Measurements from ENCODE around the gene CLIP1.
A peak's percentile ranks its signal among the peaks of the same experiment; 100 is the strongest.
"Not testable (repeated sequence)": the region's sequence is repeated elsewhere in the genome, so short reads cannot be mapped to it uniquely, and the experiment has no call there.

The CLIP1 gene

DNA sequence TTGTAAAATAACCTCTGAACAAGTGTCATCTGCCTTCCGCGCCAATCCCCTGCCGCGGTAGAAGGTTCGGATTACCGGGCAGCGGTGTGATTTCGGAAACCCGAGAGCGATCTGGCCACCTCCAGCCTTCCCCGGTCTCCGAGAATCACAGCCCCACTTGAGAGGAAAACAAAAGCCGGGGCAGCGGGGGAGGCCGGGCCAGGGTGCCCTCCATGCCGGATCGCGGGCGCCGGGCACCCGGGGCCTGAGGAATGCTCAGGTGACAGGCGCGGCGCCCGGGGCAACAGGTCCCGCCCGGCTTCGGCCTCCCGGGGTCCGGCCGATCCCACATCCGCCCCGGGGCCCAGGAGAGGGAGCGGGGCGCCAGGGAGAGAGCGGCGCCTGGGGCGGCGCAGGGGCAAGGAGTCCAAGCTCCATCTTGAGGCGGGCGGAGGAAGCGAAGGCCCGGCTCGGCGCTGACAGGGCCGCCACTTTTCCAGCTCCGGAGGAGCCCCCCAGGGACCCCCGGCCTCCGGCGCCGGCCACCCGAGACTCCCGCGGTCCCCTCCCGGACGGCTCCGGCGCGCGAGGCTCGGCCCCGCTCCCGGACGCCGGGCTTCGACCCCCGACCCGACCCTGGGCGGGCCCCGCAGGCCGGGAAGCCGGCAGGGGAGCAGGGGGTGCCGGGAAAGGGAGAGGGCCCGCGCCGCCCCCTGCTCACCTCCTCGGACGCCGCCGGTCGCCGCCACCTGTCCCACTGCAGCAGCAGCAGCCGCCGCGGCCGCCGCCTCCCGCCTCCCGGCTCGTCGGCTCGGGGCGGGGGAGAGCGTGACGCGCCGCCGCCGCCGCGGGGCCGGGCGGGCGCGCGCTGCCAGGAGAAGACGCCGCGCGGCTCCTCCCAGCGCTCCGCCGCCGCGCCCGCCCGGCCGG lies at the start of gene CLIP1:
Gene CLIP1 (minus strand): TSS at position 849 of the 909 bp plus-strand sequence. CDS start 42,217 bp downstream, outside the sequence.
- DNase-seq, result peak; percentile 38

DNA sequence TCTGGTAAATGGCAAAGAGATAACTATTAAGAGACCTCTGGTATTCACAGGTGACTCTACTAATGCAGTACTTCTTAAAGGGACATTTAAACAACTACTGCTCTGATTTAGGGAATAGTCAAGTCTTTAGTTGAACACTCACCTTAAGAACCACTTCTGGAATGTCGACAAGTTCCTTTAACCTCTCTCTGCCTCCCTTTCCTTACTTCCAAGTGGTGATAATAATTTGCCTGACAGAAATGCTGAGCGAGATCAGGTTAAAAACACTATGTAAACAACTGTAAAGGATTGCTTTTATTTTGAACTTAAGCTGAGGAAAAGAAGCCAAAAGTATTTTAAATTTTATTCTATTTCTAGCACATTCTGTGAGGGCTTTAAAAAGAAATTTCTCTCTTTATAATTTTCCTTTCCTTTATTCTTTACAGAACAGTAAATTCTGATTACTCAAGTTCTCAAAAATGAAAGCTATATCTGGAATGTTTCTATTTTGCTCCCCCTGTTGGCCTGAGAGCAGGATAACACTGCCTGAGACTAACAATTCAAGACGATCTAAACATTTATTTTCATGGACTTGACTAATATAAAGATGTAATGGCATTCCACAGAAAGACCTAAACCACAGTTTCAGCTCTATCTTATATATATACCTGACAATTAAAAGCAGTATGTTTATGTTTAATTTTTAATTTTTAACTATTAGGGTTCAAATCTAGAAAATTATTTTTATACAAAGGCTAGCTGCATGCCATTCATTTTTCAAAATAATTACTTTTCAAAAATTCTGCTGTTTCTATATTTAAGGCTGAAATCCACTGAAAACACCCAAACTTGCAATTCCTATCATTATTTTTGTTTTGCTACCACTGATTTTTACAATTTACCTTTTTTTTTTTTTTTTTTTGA lies 49.1 kb upstream of the CLIP1 start:
- DNase-seq, result peak; percentile 13

DNA sequence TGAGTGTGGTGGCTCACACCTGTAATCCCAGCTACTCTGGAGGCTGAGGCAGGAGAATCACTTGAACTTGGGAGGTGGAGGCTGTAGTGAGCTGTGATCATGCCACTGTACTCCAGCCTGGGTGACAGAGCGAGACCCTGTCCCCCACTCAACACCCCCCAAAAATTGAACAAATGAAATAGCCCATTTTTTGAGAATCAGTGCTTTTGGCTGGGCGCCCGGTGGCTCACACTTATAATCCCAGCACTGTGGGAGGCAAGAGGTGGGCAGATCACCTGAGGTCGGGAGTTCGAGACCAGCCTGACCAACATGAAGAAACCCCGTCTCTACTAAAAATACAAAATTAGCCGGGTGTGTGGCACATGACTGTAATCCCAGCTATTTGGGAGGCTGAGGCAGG lies 48.1 kb upstream of the CLIP1 start:
- not testable (repeated sequence) for DNase-seq

DNA sequence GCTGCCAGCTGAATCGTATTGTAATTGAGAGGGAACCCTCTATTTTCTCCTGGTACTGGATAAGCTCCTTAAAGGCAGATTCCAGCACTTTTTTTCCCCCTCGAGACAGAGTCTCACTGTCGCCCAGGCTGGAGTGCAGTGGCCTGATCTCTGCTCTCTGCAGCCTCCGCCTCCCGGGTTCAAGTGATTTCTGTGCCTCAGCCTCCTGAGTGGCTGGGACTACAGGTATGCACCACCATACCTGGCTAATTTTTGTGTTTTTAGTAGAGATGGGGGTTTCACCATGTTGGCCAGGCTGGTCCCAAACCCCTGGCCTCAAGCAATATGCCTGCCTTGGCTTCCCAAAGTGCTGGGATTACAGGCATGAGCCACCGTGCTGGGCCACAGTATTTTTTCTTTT lies 47.4 kb upstream of the CLIP1 start:
- DNase-seq, result not testable (repeated sequence)

DNA sequence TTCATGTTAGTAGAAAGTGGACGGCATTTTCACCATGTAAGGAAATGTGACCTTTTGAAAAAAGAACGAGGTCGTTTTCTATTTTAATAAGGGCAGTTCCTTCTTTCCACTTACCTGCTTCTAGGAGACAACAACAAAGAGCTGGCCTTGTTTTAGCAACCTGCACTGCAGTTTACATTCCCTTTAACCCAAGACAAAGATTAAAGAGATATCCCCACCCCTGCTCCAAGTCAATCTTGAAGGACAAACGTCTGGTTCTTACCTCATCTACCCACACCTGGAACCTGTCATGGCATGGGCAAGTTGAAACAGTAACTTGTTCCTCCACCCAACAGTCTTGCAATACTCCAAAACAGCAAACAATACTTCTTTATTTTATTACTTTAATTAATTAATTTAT lies 45.5 kb upstream of the CLIP1 start:
- no peak for DNase-seq

DNA sequence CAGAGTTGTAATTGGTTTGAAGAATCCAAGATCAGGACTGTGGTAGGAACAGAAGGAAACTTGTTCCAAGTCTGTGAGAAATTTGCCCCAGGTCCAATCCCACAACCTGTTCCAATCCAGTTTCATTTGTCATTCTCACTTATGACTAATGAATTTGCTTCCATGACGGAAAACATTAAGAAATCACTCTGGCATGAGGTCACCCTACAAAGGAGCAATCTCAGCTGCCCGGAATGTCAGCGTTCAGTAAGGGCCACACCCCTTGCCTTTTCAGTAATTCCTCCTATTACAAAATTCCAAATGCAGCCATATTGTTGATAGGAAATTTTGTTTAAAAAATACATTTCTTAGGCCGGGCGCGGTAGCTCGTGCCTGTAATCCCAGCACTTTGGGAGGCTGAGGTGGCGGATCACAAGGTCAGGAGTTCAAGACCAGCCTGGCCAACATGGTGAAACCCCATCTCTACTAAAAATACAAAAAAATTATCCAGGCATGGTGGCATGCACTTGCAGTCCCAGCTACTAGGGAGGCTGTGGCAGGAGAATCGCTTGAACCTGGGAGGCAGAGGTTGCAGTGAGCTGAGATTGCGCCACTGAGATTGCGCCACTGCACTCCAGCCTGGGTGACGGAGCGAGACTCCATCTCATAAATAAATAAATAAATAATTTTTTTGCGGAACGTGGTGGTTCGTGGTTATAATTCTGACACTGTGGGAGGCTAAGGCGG lies 42.0 kb upstream of the CLIP1 start:
- not testable (repeated sequence) for DNase-seq

DNA sequence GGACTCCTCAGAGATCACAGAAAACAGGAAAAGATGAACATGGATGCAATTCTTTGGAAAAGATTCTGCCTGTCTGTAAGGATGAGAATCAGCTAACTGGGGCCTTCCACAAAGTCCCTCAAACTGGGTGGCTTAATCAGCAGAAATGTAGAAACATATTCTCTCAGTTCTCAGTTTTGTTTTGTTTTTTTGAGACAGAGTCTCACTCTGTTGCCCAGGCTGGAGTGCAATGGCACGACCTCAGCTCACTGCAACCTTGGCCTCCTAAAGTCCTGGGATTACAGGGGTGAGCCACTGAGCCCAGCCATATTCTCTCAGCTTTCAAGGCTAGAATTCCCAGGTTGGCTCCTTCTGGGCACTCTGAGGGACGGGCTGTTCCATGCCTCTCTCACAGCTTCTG lies 38.2 kb upstream of the CLIP1 start:
- no peak for DNase-seq

DNA sequence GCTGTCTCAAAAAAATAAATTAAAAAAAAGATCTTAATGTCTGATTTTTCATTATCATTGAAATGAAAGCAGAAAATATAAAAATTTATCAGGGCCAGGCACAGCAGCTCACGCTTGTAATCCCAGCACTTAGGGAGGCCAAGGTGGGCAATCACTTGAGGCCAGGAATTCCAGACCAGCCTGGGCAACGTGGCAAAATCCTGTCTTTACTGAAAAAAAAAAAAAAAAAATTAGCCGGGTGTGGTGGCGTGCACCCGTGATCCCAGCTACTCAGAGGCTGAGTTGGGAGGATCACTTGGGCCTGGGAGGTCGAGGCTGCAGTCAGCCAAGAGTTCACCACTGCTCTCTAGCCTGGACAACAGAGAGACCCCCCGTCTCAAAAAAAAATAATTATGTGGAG lies 37.6 kb upstream of the CLIP1 start:
- no peak for DNase-seq

DNA sequence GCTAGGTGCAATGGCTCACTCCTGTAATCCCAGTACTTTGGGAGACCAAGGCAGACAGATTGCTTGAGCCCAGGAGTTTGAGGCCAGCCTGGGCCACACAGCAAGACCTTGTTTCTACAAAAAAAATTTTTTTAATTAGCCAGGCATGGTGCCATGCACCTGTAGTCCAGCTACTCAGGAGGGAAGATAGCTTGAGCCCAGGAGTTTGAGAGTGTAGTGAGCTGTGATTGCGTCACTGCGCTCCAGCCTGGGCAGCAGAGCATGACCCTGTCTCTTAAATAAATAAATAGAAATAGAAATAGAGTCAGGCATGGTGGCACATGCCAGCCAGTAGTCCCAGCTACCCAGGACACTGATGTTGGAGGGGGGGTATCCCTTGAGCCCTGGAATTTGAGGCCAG lies 36.7 kb upstream of the CLIP1 start:
- DNase-seq, result no peak

DNA sequence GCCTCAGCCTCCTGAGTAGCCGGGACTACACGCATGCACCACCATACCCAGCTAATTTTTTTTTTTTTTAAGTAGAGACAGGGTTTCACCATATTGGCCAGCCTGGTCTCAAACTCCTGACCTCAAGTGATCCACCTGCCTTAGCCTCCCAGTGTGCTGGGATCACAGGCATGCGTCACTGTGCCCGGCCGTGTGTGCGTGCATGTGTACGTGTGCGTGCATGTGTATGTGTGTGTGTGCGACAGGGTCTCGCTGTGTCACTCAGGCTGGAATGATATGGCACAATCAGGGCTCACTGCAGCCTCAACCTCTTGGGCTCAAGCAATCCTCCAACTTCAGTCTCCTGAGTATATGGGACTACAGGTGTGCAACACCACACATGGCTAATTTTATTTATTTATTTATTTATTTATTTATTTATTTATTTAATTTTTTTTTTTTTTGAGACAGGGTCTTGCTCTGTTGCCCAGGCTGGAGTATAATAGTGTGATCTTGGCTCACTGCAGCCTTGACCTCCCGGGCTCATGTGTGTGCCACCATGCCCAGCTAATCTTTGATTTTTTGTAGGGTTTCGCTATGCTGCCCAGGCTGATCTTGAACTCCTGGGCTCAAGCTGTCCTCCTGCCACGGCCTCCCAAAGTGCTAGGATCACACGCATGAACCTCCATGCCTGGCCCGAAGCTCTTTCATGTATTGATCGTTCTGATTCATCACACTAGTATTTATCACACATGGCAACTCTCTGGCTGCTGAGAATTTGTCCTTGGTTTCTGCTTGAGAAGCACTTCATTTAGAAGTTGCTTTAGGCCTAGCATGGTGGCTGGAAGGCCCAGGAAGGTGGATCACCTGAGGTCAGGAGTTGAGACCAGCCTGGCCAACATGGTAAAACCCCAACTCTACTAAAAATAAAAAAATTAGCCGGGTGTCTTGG lies 35.9 kb upstream of the CLIP1 start:
- no peak for DNase-seq

DNA sequence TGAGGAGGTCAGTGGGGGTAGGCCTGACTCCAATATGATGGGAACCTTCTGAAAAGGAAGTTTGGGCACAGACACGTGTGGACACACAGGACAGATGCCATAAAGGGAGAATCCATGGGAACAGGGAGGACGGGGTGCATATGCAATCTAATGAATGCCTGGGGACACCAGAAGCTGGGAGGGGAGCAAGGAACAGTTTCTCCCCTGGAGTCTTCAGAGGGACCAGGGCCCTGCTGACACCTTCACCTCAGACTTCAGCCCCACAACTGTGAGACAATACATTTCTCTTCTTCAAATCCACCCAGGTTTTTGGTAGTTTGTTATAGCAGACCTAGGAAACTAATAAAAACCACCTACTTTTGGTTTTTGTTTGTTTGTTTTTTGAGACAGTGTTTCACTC lies 35.2 kb upstream of the CLIP1 start:
- no peak for DNase-seq

DNA sequence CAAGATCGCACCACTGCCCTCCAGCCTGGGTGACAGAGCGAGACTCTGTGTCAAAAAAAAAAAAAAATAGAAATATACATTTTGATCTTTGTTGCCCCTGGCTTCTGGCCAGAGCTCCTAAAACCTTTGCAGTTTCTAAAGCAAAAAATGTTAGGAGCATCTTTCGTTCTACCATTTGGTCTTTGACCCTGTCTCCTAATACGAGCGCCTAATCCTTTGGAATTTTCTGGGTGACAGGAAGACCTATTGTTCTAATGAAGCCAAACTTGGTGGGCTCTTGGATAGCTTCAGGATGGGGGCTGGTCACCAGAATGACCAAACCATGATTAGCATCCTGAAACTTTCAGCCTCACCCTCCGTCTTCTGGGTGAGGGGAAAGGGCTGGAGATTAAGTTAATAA lies 32.3 kb upstream of the CLIP1 start:
- DNase-seq, result no peak

DNA sequence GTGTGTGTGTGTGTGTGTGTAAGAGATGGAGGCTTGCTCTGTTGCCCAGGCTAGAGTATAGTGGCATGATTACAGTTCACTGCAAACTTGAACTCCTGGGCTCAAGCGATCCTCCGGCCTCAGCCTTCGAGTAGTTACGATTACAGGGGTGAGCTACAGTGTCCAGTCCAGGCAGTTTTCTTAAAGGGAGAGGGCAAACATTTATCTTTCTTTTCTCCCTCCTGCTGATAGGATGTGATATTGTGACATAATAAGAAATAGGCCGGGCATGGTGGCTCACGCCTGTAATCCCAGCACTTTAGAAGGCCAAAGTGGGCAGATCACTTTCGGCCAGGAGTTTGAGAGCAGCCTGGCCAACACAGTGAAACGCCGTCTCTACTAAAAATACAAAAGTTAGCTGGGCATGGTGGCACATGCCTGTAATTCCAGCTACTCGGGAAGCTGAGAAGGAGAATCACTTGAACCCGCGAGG lies 31.8 kb upstream of the CLIP1 start:
- DNase-seq, result no peak

DNA sequence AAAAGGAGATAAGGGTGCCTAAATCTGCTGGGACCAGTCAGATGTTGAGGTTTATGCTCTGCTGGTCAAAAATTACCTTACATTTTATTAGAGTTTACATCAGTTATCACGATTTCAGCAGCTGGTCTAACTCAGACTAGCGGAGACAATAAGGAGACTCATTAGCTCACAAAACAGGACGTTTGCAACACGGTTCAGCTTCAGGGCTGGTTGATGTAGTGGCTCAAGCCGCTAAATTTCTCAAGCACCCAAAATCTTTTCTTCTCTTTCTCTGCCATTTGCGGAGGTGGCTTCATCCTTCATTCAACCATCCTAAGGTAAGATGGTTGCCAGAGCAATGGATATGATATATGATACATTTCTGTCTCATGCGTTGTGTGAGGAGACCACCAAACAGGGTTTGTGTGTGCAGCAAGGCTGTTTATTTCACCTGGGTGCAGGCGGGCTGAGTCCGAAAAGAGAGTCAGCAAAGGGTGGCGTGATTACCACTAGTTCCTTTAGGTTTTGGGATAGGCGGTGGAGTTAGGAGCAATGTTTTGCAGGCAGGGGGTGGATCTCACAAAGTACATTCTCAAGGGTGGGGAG lies 30.3 kb upstream of the CLIP1 start:
- no peak for DNase-seq

DNA sequence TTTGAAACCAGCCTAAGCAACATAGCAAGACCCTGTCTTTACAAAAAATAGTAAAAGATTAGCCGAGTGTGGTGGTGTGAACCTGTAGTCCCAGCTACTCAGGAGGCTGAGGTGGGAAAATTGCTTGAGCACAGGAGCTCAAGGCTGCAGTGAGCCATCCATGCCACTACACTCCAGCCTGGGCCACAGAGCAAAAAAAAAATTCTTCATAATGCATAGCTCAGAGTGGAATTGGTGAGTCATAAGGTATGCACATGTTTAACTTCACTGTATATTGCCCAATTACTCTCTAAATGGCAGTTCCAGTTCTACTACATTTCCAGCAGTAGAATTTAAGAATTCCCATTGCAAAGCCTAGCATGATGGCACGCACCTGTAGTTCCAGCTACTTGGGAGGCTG lies 26.8 kb upstream of the CLIP1 start:
- DNase-seq, result no peak

DNA sequence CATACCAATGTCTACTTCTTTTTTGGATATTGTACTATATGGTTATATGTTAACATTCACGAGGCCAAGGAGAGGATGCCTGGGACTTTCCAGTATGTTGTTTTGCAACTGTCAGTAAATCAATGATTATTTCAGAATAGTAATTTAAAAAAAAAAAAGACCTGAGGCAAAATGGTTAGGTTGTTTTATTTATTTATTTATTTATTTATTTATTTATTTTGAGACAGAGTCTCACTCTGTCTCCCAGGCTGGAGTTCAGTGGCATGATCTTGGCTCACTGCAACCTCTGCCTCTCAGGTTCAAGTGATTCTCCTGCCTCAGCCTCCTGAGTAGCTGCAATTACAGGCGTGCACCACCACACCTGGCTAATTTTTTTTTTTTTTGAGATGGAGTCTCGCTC lies 25.4 kb upstream of the CLIP1 start:
- DNase-seq, result not testable (repeated sequence)

DNA sequence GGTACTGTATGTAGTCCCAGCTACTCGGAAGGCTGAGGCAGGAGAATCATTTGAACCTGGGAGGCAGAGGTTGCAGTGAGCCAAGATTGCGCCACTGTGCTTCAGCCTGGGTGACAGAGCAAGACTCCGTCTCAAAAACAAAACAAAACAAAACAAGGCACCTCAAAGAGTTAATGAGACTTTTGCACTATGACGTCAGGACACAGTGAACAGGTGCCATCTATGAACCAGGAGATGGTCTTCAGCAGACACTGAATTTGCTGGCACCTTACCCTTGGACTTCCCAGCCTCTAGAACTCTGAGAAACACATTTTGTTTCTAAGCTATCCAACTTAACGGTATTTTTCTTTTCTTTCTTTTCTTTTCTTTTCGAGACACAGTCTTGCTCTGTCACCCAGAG lies 23.9 kb upstream of the CLIP1 start:
- DNase-seq, result not testable (repeated sequence)

DNA sequence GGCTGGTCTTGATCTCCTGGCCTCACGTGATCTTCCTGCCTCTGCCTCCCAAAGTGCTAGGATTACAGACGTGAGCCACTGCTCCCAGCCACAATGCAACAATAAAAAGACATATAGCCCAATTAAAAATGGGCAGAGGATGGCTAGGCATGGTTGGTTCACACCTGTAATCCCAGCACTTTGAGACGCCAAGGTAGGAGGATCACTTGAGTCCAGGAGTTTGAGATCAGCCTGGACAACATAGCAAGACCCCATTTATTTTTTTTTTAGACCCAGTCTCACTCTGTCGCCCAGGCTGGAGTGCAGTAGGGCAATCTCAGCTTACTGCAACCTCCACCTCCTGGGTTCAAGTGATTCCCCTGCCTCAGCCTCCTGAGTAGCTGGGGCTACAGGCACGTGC lies 21.6 kb upstream of the CLIP1 start:
- DNase-seq, result not testable (repeated sequence)

DNA sequence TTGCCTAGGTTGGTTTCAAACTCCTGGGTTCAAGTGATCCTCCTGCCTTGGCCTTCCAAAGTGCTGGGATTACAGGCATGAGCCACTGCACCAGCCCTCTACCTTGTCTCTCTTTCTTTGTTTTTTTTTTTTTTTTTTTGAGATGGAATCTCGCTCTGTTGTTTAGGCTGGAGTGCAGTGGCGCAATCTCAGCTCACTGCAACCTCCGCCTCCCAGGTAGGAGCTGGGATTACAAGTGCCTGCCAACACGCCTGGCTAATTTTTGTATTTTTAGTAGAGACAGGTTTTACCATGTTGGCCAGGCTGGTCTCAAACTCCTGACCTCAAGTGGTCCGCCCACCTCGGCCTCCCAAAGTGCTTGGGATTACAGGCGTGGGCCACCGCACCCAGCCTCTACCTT lies 16.4 kb upstream of the CLIP1 start:
- DNase-seq, result not testable (repeated sequence)

DNA sequence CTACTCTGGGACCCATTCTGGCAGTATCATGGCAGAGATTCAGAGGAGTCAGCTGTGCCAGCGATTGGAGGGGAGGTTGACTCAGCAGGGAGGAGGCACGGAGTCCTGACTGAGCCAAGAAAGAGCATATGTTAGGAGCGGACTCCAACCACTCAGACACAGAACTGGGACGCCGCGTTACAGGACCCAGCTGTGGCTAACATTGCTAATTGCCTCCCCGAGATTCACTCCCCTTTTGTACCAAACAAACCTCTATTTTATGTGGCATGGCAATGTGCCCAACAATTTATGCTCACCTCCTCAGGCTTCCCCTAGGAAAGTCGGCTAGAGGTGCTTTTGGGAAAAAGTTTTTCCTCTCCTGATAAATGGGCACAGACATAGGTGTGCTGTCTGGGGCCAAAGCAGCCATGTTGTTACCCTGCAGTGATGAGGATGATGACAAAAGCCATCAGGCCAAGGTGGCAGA lies 15.2 kb upstream of the CLIP1 start:
- peak; percentile 70 for DNase-seq

DNA sequence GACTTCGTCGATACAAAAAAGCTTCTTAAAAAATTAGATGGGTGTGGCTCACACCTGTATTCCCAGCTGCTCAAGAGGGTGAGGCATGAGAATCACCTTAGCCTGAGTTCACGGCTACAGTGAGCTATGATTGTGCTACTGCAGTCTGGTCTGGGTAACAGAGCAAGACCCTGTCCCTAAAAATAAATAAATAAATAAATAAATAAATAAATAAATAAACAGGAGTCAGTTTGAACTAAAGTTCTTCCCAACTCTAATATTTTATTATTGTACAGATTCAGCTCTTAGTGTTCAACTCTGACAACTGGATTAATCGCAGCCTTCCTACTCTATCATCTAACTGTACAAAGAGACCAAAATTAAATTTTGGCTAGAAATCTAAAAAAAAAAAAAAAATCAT lies 12.7 kb upstream of the CLIP1 start:
- no peak for DNase-seq
